ENCODE results near the gene ZNF568.

- TF ChIP-seq, protein P1, sequence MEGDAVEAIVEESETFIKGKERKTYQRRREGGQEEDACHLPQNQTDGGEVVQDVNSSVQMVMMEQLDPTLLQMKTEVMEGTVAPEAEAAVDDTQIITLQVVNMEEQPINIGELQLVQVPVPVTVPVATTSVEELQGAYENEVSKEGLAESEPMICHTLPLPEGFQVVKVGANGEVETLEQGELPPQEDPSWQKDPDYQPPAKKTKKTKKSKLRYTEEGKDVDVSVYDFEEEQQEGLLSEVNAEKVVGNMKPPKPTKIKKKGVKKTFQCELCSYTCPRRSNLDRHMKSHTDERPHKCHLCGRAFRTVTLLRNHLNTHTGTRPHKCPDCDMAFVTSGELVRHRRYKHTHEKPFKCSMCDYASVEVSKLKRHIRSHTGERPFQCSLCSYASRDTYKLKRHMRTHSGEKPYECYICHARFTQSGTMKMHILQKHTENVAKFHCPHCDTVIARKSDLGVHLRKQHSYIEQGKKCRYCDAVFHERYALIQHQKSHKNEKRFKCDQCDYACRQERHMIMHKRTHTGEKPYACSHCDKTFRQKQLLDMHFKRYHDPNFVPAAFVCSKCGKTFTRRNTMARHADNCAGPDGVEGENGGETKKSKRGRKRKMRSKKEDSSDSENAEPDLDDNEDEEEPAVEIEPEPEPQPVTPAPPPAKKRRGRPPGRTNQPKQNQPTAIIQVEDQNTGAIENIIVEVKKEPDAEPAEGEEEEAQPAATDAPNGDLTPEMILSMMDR (IDR thresholded peaks at IDR 0.05), result no peak
- TF ChIP-seq POLR2AphosphoS5 (IDR thresholded peaks at IDR 0.05), result no peak
- TF ChIP-seq POLR2A (IDR thresholded peaks at IDR 0.05), result no peak
These were observed 34.4 kb downstream of the ZNF568 start for GRCh38 chr19:36950335-36951119.
